GF-D8 (cell line): ENCODE measurements around the gene PKNOX1.
"Not testable (repeated sequence)": the region's sequence is repeated elsewhere in the genome, so short reads cannot be mapped to it uniquely, and the experiment has no call there.

Experiments
- DNase-seq: peaks from one replicate; lab custom pipeline; 2025; lab: John Stamatoyannopoulos, UW

Gene PKNOX1

DNA sequence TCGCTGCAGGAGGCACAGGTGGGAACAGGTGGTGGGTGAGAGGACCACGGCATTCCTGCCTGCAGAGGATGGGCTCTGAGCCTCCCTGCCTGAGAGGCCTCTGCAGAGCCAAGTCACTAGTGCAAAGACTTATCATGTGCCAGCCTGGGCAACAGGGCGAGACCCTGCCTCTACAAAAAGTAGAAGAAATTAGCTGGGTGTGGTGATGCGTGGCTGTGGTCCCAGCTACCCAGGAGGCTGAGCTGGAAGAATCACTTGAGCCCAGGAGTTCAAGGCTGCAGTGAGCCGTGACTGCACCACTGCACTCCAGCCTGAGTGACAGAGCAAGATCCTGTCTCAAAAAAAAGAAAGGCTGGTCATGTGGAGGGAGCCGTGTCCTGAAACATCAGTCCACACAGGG lies 46.4 kb downstream of the PKNOX1 start:
- DNase-seq = no peak

DNA sequence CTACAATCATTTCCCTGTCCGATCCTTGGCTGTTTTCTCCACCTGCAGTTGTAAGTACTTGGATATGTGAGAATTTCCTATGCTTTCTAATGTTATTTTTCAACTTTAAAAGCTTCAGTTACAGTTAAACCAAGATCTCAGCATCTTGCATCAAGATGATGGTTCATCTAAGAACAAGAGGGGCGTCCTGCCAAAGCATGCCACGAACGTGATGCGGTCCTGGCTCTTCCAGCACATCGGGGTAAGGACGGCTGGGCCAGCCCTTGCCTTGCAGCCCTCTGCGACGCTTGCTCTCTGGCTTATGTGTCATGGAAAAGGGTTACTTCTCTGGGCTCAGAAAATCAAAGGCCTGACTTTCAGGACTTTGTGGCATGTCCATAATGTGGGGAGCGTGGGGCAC lies 46.8 kb downstream of the PKNOX1 start:
- DNase-seq = no peak

DNA sequence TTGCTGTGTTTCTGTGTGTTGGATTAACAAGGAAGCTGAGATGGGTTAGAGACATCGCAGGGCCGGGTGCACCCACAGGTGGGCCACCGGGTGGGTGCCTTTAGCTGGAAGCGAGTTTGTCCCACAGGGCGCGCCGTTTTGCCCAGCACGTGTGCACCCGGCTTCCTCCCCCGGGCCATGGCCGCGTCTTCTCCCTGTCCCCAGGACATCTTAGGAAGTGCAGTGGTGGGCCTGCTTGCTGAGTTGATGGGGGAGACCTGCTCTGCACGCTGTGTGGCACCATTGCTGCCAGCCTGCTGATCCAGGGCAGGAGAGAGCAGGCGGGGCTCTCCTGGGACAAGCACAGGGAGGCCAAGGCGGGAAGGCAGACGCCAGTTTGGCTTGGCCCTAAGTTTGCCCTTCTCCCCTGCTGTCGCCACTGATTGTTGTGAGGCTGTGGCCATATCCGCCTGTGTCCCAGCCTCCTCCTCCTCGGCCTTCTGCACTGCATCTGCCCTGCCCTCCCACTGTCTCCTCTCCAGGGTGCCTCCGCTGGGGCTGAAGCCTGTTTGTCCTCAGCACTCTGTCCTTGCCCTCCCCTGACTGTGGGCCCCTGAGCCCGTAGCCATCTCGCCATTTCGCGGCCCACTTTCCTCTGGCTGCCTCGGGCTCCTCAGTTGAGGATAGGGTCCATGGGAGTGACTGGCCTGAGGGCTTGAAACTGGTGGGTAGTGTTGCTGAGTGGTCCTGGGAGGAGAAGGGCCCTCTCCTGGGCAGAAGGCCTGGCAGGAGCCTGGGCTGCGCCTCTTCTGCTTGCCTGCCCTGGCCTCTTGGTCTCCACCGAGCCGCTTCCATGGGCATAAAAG lies 47.6 kb downstream of the PKNOX1 start:
- no peak for DNase-seq

DNA sequence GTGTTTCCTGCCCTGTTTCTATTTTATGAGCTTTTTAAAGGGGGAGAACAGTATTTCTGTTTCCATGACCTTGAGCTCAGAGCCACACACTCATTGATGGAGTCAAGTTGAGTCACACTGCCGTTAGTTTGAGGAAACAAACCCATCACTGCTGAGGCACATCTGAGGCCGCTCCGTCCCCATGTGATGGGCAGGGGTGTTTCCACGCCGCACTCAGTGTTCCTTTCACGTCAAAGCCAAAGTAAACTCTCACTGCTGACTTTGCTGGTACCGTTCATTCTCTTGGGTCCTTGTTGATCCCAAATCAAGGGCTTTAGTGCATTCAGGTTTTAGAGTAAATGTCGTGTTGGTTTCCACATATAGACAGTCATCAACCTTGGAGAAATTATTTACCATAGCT lies 48.8 kb downstream of the PKNOX1 start:
- DNase-seq = no peak

DNA sequence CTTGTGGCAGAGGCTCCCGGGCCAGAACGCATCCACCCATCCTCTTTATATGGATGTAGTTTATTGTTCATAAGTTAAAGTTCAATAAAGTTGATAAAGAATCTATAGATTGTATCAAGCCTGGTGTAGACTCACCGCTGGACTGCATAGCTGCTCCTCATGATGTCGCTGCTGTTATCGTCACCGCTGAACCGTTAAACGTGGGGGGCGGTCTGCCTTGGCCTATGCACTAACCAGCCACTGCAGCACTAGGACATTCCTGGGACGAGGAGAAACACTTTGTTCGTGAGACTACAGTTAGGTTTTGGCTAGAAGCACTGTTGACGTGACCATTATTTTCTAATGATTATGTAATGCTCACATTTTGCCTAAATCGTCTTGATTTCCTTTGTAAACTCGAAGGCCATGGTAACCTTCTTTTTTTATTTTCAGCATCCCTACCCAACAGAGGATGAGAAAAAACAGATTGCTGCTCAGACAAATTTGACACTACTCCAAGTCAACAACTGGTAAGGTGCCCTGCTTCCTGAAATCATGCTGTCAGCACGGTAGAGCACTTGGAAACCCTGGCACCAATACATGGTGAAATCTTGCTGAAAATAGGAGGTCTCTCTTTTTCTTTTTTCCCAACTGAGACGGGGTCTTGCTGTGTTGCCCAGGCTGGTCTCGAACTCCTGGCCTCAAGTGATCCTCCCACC lies 50.2 kb downstream of the PKNOX1 start:
- DNase-seq = no peak

DNA sequence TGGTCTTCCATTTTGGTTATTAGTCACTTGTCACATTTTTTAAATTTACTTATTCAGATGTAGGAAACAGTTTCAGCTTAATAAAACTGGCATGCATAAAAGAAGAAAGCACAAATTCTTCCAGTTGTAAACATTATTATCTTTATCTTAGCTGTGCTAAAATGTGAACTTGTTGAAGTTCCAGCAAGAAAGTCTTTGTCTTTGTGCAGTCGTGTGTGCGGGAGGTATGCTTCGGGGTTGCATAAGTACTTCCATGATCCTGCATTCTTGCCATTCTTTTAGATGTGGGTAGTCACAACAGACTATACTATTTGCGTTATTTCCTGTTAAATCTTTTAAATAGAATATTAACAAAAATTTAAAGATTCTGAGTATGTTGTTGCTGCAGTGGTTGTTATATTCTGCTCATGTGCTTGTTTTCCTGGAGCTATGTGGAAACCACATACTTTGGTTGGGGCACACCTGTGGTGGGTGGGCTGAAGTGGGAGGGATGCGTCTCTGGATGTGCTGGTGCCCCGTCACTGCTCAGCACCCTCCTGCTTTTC lies 51.3 kb downstream of the PKNOX1 start:
- DNase-seq = no peak

DNA sequence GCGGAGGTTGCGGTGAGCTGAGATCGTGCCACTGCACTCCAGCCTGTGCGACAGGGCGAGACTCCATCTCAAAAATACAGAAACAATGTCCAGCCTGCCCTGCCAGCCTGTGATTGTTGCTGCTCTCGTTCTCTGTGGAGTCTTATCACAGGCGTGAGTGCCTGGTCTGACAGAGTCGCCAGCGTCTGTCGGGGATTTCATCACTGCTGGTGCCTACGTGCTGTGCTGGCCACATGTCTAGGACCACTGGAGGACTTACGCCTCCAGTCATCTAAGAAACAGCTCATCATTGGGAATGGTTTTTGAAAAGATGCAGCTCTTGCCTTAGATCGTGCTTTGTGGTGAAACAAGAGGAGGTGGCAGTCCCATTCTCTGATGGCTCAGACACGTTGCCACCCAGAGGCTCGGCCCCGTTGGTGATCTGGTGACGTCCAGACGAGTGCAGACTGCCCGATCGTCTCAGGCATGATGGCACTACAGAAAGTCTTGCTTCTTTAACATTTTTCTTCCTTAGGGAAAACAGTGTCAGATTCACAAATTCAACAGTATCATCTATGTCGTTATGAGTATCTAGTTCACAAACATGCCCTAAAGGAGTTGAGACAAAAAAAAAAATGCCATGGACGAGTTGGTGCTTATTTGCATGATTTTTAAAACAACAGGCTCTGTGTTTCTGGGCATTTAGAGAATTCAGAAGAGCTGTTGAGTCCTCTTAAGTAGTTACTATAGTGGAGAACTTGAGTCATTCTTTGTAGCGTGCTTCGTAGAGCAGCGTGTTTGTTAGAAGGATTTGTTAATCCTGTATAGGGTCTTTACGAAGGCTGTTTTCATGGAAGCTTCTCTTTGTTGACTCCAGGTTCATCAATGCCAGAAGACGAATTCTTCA lies 53.7 kb downstream of the PKNOX1 start:
- DNase-seq = no peak

DNA sequence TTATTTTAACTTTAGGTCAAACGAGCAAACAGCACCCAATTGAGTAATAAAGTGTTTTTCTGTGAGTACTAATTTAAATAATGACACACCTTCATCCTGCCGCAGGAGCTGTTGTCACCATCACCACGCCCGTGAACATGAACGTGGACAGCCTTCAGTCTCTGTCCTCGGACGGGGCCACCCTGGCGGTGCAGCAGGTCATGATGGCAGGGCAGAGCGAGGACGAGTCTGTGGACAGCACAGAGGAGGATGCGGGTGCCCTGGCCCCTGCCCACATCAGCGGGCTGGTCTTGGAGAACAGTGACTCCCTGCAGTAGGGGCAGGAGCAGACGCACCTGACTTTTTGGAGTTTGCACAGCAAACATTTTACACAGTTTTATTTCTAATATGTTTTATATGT lies 55.4 kb downstream of the PKNOX1 start:
- DNase-seq = no peak

DNA sequence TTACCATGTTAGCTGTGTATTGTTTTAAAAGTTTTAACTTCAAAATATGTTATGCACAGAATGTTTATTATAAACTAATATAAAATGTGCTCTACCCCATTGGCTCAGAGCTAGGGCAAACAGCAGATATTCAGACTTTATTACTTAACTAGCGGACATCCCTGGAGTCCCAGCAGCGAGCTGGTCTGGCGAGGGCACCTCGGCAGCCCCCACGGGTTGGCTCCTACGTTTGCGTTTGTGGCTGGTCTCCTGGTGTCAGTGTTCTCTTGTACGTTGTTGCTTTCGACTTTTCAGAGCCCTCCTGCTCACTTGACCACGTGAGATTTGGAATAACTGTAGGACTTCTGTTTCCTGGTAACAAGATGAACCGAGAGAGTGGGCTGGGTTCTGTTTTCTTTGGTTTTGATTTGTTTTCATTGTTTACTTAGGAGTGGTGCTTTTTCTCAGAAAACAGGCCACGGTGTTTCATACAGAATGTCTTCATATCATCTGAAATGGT lies 56.8 kb downstream of the PKNOX1 start:
- no peak for DNase-seq

DNA sequence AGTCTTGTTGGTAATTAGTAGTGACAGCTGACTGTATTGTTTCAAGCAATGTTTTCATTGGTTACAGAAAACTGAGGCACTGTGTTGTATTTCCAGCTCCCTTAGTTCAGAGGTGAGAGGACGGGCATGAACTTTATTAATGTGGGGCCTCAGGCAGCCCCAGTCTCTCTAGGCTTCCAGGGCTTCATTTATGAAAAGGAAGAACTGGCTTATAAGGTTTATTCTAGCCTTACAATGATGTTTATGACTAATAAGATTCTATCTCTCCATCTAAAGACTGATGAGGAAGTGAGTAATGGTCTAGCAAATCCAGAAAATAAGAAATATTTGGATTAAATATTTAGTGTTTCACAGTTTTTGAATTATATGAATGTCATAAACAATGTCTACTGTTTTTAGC lies 59.7 kb downstream of the PKNOX1 start:
- no peak for DNase-seq

DNA sequence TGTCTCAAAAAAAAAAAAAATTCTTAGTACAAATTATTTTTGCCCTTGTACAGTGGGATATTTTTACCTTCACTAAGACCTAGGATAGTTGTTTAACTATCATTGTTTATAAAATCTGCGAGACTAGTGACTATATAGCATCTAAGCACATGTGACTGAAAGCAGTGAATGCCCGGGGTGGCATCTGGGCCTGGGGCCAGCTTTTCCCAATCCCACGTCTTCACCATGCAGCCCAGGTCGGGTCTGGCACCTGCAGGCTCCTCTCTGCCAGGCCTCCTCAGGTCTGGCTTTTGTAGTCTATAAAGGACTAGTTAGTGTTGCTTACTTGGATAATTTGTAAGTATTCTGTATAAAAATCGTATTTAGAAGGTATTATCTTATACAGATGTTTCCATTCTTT lies 60.5 kb downstream of the PKNOX1 start:
- no peak for DNase-seq

DNA sequence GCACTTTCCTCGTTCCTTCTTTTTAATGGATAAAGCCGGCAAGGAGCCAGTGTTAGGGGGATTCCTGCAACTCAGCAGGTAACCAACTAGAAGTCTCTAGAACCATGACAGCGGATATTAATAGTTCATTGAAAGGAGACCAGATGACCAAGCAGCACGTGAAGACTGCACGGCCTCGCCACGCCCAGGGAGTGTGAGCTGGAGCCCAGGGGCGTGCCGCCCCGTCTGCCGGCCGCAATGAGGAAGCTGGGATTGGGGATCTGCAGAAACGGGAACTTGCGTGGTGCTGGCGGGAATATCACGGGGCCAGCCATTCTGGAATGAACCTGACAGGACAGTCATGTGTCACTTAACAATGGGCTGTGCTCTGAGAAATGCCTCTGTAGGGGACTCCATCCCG lies 62.5 kb downstream of the PKNOX1 start:
- DNase-seq = not testable (repeated sequence)

DNA sequence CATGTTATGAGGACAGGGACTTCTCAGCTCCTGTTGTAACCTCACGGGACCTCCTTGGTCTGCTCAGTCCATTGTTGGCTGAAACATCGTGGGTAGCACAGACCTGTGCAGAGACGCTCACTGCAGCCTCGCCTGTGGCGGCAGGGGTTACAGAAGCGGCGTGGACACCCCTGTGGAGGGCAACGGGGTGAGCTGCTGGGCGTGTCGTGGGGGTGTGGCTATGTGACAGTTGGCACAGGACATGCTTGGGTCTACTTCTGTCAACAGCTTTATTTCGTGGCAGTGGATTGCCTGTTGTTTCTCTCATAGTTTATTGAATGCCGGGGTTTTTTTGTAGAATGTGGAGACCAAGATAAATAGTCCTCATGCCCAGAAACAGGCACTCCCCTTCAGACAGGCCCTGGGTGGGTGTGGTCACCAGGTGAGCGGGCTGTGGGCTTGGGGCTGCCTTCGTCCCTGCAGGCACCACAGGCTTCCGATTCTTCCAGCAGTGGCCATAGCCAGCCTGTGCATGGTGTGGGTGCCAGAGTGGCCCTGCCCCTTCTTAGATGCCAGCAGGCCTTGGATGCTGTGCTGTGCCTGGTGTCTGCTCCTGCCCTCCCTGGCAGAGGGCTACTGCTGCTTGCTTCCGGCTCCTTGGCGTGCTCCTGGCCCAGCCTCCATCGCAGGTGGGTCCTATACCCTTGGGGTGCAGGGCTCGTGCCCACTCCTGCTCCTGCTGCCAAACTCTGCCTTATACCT lies 63.7 kb downstream of the PKNOX1 start:
- not testable (repeated sequence) for DNase-seq

DNA sequence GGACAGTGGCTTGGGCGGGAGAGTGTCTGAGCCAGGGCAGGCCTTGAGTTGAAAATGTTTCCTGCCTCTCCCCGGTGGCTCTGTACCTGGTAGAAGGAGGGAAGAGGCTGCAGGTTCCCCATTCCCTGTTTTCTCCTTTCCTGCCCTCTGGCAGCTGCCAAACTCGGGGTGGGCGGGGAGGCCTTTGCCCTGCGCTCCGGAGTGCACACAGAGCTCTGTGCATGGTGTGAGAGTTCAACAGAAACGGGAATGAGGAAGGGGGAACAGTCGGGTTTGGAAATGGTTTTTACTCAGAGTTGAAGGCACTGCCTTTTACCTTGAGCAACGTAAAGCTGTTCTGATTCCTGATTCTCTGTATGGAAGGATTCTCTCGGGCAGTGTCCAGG lies 64.3 kb downstream of the PKNOX1 start:
- DNase-seq = not testable (repeated sequence)

DNA sequence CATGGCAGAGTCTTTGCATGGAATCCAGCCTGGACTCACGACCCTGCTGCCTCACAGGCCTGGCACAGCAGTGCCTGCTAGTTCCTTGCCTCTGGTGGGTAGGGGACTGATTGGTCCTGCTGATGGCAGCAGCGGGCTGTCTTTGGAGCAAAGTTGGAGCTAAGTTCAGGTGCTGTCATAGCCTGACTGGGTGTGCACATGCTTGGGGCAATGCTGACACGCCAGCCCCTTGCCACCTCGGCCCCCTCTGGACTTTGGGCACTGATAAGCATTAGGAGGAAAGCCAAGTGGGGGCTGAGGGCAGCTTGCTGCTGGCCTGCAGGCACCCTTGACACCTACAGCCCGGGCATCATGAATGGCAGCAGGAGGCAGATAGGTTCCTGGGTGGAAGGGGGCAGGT lies 67.8 kb downstream of the PKNOX1 start:
- not testable (repeated sequence) for DNase-seq

DNA sequence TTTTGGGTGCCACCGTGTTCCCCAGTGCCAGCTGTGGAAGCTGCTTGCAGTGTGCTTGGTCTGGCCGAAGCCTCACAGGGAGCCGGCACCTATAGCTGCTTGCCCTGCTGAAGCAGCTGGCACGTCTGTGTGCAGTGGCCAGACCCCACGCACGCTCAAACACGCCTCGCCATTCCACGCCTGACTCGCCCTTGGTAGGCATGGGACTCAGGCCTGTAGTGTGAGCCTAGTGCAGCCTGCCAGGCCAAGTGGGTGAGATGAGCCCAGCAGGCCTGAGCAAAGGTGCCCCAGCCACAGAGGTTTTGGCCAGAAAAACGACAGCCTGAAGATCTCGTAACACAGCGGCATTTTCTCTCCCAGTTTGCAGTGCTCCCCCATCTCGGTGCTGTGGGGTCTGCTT lies 68.9 kb downstream of the PKNOX1 start:
- DNase-seq = not testable (repeated sequence)

DNA sequence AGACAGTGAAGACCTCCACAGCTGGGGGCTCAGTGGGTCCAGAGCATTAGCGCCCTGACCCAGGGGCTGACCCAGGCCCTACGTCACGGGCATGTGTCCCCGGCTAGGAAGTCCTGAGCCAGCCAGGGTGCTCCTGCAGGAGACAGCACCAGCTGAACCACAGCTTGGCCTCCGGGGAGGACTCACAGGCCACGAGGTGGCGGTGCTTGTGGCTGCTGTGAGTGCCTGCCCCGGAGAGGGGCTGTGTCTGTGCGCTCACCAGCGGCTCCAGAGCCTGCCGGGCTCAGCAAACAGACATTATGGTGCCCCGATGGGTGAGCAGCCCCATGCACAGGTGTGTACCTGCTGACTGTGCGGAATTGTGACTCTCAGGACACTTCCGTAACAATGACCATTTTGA lies 70.2 kb downstream of the PKNOX1 start:
- DNase-seq = not testable (repeated sequence)

DNA sequence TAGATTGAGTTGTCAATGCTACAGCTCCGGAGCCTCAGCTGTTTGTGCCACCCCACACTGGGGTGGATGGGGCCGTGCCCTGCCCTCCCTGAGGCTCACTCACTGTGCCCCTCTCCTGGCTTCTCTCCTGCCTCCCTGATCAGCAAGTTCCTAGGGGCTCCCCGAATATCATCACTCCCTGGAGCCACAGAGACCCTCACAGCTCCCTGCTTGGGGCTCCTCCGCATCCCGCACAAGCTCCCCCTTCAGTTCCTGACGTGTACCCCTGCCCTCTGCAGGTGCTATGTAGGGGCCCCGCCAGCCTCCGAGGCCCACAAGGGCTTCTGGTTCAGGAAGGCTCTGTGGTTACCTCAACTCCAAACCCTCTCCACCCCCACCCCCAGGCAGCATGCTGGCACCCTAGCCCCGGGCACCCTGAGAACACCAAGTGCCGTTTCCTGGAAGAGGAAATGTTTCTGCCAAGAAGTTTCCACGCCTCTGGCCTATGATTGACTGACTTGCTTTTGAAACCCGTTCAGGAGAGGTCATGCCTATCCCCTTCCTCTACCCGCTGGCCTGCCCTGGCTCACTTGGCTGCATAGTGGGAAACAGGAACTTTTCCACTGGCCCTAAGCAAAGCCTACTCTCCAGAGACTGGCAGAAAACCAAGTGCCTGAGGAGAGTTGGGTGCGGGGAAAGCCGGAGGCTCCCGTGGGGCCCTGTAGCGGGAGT lies 71.0 kb downstream of the PKNOX1 start:
- DNase-seq = not testable (repeated sequence)

DNA sequence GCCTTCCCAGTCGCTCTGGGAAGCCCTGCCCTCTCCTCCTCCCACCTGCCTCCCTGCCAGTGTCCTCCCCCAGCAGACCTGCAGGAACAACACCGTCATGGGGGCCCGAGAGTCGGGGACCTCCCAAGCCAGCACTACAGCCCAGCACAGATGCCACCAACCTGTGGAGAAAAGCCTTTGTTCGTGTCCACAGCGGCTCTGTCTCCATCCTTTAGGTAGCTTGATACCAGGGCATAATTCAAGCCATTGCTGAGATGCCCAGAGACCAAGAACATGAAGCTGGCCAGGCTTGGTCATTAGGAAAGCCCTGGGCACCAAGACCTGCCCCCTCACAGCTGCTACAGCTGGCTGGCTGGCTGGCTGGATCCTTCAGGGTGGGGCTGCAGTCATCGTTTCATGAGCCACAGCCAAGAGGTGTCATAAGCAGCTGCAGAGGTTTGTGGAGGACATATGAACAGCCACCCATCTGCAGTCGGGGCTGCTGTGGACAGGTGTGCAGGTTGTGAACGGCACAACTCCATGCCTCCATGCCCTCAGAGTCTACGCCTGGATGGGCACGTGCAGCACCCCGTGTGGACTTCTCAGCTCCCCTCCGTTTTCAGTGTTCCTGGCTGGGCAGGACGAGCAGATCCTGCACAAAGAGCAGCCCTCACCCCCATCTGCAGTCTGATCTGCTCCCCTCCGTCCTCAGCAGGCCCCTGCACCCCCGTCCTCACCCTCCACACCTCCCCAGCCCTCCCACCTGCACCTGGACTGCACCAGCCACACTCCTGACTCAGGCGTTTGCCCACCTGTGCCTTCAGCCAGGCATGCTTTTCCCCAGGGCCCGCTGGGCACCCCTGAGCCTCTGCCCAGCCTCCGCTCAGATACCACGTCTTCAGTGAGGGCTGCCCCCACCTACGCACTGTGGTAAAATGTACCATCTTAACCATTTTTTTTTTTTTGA lies 71.8 kb downstream of the PKNOX1 start:
- not testable (repeated sequence) for DNase-seq
